T-helper 2 cell treated with Interferon-gamma antibody and Interleukin-4, amounts not matched to agents 100 ng/mL and 5 ng/mL, for 36 hours (primary cell): ENCODE results near the gene IFT88. TPM values are rescaled to one million over a fixed set of nuclear protein-coding genes. Genes with fewer than 3 reads are reported as not detected.

Experiments
- intact Hi-C: fragments of 100-400 bp; cut with micrococcal nuclease; formaldehyde crosslinking; loops from one replicate; pipeline ENCODE4 v1.15.1; 2023
- total RNA-seq: library from RNA; stranded (reverse); gene quantifications from 2 replicates; pipeline ENCODE4 v1.2.3, GENCODE V29; 2022

The IFT88 gene
- total RNA-seq, 1 donor from 2014 or later = 4.8 TPM

DNA sequence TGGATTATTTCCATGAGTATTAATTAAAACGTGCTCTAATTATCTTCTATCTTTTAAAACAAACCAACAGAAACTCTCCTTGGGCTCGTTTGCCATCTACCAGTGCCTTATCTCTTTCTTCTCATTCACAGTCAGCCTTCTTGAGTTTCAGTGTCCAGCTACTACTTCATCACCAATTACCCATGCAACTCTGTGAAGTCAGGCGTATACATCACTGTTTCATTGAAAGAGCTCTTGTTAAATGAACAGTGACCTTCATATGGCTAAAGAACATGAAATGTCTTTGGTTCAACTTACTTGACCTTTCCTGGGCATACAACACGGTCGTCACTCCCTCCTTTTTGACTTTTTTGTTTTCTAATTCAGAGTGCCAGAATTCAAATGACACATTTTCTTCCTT, 5.2 kb upstream of the IFT88 start:
- intact Hi-C loops = no loop called here

DNA sequence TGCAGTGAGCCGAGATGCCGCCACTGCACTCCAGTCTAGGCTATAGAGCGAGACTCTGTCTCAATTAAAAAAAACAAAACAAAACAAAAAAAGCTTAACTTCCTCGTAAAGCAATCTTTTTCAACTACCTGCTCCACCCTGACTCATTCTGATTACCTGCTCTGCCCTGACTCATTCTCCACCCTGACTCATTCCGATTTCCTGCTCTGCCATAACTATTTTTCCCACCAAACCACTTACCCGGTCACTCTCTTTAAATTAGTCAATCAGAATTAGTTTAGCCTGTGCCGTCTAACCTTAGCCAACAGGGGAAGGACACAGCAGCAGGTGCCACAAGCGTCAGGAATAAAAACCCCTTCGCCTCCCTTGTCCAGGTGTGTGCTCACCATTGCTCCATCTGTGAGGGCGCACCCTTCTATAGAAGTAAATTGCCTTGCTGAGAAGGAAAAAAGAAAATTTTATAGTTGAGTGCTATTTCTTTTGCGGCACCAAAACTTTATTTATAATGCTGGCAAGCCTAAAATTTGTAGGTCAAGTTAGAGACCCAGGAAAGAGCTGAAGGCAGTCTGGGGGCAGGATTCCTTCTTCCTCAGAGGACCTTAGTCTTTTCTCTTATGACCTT, 1.7 kb upstream of the IFT88 start:
- intact Hi-C loops = loop anchor here (5.0 kb wide), 2 partner anchors 153 to 703 kb away; partner anchors contain the start of gene ZMYM5

DNA sequence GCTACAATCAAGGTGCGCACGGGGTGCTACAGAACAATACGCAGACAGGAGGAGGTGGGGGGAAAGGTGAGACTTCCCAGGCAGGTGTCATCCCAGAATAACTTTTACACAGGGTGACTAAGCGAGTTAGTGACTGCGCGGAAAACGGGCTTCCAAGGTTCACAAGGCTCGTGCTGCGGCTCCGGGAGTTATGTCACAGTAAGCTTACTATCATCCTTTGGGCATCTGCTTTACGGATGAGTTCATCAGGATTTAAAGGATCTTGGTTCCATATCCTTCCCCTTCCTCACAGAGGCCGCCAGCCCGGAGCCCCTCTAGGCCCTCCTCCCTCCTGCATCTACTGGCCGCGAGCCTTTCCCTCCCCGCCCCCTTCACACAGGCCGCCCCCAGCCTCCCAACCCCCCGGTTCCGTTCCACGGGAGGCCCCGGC, 474 bp upstream of the IFT88 start:
- intact Hi-C loops = loop anchor here (2.0 to 5.0 kb wide), 5 partner anchors 154 to 704 kb away; partner anchors contain the start of genes EEF1AKMT1, XPO4, ZMYM2 and ZMYM5

DNA sequence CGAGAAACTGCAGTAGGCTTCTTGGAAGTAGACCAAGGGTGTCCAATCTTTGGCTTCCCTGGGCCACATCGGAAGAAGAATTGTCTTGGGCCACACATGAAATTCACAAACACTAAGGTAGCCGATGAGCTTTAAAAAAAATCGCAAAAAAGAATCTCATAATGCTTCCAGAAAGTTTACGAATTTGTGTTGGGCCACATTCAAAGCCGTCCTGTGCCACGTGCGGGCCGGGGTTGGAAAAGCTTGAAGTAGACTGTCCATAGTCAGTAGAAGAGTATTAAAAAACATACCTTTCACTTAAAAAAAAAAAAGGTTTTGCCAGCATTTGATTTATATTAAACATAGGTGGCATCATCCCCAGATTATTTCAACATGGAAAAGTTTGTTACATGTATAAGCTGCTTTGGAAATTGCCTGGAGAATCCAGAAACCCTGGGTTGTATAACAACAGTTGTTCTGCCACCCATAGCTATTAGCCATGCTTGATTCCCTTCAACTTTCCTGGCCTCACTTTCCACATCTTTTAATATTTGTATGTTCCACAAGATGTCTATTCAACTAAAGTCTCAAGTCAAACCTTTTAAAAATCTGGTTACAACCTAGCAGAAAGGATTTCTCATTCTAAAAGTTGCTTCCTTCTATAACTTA, 1.0 kb downstream of the IFT88 start:
- intact Hi-C loops = loop anchor here (1.0 to 5.0 kb wide), 8 partner anchors 43 to 706 kb away; partner anchors contain the start of genes CRYL1, EEF1AKMT1, XPO4 and ZMYM2

DNA sequence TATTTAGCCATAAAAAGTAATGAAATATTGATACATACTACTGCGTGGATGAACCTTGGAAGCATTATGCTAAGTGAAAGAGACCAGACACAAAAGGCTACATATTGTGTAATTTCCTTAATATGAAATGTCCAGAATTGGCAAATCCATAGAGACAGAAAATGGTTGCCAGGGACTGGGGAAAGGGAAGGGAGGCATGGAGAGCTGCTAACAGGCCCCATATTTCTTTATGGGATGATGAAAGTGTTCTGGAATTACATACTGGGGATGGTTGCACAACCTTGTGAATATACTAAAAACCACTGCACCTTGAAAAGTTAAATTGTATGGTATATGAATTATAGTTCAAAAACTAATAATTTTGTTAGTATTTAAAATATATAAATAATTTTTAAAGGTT, 3.6 kb downstream of the IFT88 start:
- intact Hi-C loops = no loop called here

DNA sequence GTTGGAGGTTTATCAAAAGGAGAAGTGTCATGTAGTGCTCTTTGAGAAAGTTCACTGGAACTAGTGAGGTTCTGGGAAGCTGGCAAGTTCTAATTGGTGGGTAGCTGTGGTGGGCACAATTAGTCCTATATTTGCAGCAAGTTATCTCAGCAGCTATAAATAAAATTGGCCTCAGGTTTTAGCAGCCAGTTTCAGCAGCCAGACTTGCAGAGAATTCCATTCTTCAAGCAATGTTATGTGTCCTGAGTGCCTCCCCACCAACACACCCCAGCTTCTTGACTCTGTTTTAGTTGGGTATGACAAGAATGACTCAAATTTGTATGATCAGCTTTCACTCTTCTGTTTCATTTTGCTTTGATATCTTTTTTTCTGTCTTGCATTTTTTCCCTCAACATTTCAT, 4.7 kb downstream of the IFT88 start:
- intact Hi-C loops = no loop called here

DNA sequence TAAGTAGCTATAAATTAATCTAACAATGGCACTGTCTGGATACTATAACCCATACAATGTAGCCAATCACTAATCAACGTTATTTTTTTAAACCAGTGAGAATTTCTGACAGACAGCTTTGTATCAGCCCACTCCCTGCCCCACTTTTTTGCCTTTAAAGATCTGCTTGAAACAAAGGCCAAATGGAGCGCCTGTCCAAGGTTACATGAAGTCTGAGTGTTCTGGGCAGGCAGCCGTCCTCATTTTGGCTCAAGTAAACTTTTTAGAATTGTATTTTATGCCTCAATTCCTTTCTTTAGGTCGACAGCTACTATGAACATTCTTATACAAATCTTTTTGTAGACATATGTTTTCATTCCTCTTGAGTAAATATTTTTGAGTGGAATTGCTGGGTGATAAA, 6.2 kb downstream of the IFT88 start:
- intact Hi-C loops = no loop called here

DNA sequence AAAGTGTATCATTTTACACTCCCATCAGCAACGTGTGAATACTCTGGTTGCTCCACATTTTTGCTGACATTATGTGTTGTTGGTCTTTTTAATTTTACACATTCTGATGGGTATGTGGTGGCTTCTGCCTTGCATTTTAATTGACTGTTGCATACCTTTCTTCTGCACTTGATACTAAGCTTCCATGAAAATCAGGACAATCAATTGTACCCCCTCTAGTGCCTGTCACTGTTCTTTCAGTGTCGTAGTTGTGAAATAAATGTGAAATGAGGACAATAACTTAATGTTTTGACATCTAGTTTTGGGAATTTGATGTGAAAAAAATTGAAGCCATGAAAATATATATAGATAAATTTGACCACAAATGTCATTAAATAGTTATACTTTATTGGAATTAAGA, 6.7 kb downstream of the IFT88 start:
- intact Hi-C loops = no loop called here

DNA sequence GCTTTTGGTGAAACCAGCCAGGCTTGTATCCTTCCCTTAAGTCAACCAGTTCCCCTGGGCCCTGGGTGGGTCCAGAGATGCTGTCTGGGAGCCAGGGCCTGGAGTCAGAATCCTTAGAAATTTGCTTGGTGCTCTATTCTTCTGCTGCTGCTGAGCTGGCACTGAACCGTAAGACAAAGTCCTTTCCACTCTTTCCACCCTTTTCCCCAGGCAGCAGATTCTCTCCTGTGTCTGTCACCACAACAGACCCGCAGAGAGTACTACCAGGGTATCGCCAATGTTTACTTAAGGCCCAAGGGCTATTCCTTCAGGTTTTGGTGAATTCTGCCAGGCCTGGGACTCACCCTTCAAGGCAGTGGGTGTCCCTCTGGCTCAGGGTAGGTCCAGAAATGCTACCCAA, 12.2 kb downstream of the IFT88 start:
- intact Hi-C loops = no loop called here

DNA sequence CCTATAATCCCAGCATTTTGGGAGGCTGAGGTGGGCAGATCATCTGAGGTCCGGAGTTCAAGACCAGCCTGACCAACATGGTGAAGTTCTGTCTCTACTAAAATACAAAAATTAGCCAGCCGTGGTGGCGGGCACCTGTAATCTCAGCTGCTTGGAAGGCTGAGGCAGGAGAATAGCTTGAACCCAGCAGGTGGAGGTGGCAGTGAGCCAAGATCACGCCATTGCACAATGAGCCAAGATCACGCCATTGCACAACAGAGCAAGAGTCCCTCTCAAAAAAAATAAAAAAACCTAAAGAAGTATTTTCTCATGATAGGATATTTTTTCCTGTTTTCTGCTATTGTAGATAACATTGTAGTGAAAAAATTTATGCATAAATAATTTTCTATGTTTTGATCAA, 13.3 kb downstream of the IFT88 start:
- intact Hi-C loops = no loop called here

DNA sequence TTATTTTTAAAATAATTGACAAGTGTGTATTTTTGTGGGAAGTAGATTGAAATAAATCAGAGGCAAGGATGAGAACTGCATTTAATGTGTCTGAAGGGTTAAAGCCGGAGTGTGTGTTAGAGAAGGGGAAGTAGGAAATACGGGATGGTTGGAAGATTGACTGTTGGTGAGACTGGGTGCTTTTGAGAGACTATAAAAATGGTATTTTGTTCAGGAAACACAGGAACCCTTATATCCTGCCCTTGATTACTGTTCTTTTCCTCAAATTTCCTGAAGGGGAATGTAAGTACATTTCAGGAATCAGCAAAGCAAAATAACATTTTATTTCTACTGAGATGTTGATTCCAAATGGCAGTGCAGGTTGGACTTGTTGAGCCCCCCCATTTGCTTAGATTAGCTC, 15.1 kb downstream of the IFT88 start:
- intact Hi-C loops = no loop called here

DNA sequence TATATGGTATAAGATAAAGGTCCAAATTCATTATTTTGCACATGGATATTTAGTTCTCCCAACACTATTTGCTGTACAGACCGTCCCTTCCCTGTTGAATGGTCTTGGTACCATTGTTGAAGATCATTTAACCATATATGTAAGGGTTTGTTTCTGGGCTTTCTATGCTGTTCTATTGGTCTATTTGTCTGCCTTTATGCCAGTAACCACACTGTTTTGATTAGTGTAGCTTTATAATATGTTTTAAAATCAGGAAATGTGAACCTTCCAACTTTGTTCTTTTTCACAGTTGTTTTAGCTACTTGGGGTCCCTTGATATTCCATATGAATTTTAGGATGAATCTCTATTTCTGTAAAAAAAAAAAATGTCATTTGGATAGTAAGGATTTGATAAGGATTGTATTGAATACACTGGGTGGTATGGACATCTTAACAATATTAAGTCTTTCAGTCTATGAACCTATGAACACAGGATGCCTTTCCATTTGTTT, 16.9 kb downstream of the IFT88 start:
- intact Hi-C loops = no loop called here

DNA sequence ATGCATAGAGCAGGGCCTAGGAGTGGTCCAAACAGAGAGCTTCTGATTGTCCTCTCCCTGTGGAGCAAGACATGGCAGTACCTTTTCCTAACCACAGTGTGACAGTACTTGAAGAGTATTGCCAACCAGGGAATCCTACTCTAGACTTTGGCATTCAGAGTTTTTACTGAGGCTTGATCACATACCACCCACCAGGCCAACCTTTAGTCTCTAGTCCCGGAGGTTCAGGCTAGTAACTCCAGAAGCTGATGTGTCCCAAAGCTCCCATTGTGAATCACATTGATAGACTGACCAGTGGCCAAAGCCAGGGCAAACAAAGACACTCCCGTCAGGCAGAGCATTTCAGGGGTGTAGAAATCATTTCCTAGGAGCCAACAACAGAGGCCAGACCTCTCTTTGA, 18.4 kb downstream of the IFT88 start:
- intact Hi-C loops = no loop called here

DNA sequence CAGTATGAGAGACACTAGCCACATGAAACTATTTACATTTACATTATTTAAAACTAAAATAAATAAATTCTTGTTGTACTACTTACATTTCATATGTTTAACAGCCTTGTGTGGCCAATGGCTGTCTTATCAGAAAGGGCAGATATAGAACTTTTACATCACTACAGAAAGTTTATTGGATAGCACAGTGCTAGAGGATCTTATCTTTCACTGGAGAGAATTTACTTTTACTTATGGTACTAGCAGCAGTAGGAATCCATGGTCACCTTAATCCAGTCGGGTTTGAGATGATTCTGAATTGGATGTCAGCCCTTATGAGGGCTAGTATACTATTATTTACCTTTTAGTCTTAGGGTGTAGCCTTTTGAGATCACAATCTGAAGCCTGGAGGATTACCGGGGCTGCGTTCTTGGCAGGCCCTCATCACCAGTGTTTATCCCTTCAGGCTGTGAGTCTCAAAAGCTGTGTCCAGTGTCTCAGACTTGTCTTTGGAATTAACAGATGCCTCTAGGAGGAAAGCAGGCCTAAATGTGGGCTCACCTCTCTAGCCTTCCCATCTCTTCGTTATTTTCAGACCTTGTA, 21.7 kb downstream of the IFT88 start:
- intact Hi-C loops = no loop called here

DNA sequence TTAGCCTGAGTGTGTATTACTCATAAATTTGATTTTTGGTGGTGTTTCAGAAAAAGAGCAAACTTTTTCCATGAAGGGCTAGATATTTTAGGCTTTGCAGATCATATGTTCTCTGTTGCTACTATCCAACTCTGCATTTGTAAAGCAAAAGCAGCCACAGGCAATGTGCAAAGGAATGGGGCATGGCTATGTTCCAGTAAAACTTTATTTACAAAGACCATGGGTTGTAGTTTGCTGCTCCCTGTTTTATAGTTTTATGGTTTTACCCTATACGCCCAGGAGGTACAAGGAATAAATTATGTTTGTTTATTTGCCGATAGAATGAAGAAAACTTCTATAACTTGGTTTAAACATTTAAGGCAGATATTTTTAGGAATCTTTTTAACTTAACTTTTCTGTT, 23.6 kb downstream of the IFT88 start:
- intact Hi-C loops = no loop called here

DNA sequence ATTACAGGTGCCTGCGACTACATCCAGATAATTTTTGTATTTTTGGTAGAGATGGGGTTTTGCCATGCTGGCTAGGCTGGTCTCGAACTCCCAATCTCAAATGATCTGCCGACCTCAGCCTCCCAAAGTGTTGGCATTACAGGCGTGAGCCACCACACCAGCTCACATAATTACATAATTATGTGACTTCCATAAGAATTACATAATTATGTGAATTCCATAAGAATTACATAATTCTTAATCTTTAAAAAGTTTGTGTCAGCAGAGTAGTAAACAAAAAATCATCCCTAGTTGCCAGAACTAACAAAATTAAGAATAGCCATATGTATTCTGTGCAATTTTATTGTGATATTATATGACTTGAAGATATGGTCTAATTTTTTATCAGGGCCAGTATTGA, 25.6 kb downstream of the IFT88 start:
- intact Hi-C loops = no loop called here

DNA sequence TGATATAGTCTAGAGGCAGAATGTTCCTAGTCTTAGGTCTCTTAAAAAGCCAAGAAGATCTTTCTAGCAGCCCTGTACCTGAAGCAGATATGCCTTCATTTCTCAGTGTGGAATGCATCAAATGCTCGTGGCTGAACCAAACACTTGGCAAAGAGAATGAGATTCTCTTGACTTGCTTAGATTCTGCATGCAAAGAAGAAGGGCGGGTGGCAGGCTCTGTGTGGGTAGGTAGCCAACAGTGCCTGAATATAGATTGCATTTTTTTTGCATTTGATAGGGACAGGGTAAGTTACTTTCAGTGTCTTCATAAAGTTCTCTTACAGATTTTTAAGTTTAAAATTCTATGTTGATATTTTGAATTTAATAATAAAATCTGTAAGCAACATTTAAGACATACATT, 27.3 kb downstream of the IFT88 start:
- intact Hi-C loops = no loop called here

DNA sequence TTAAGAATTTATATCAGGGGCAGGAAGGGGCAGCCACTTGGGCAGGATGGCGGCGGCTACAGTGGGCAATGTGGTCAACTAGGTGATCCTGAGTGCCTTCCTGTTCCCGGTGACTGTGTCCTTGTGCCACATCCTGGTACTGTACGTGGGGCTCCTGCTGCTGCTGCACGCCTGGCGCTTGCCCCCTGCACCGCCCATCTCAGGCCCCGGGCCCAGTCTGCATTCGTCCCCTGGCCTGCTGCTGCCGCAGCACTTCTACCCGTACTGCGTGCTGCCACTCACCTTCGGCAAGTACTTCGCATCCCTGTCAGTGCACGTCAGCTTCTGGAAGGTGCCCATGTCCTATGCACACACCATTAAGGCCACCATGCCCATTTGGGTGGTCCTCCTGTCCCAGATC, 40.1 kb downstream of the IFT88 start:
- intact Hi-C loops = no loop called here

DNA sequence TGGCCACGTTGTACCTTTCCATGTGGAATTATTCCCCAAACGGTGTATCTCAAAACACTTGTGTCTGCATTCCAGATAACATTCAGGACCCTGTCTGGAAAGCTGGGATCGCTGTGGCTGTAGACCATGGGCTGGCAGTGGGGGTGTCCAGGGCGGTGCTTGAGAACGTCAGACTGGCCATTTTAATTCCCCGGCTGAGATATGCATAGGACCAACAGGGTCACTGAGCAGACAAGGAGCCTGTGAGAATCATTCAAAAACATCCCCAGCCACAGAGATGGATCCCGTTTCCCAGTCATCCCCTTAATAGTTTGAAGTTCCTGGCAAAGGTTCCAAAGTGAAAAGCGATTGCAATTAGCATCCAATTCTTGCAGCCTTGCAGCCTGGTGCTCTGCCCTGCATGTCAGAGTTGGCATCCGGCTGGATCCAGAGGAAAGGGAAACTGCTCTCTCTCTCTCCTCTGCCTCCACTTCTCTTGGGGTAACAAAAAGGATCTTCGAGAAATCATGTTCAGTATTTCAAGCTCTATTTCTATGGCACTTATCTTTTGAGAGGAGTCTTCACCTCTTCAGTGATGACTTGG, 41.6 kb downstream of the IFT88 start:
- intact Hi-C loops = no loop called here

DNA sequence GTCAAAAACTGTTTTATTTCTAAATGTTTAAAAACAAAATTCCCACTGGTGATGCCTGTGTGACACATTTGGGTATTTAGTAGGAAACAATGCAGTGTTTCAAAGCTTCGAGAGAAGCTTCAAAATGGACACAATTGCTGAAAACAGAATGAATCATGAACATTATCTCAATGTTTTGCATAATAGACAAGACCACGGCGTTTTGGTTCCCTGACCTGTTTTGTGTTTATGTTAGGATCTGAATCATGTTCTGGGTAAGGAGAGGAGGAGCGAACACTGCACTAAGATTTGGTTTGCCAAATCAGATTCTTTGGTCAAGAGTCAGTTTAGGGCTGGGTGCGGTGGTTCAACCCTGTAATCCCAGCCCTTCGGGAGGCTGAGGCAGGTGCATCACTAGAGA, 42.2 kb downstream of the IFT88 start:
- intact Hi-C loops = no loop called here

DNA sequence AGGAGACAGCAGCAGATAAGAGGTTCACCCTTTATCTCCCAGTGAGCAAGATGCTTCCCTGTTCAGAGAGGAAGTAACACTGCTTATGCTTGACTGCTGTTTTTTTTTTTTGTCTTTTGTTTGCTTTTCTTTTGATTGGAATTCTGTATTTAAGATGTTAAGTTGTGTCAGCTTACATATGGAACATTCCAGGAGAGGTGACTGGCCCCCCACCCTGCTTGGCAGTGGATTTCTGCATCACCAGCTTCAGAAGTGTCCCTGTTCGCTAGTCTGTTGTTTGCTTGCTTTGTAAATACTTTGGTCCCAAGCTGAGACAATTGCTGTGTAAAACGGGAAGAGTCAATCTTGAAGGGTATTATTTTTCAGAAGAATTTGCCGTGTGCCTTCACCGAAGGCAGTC, 43.0 kb downstream of the IFT88 start:
- intact Hi-C loops = no loop called here

DNA sequence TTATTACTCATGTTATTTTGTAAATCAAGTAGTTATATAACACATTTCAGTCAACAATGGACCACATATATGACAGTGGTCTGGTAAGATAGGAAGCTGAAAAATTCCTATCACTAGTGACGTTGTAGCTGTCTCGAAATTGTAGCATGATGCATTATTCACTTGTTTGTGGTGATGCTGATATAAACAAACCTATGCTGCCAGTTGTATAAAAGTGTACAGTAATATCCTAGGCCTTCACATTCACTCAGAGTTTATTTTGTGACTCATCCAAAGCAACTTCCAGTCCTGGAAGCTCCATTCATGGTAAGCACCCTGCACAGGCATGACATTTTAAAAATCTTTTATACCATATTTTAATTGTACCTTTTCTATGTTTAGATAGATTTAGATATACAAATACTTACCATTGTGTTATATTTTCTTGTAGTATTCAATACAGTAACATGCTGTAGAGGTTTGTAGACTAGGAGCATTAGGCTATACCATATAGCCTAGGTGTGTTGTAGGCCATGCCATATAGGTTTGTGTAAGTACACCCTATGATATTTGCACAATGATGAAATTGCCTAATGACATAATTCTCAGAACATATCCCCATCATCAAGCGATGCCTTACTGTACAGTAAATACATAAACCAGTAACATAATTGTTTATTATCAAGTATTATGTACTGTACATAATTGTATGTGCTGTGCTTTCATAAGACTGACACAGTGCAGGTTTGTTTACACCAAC, 49.3 kb downstream of the IFT88 start:
- intact Hi-C loops = no loop called here
